CD14-positive monocyte (primary cell): ENCODE results near the gene NFKB2. TPM values are rescaled to one million over a fixed set of nuclear protein-coding genes. Genes with fewer than 3 reads are reported as not detected.

Experiments used
- DNase-seq, 3 donors: peaks; one replicate each; pipeline ENCODE4 v3.0.0-alpha.2; 2011 to 2022
- H2AFZ ChIP-seq: 2 replicates; pipeline ENCODE4 v1.6.0; 2012; ENCODE audit warnings: mild to moderate bottlenecking, low read depth, low read length, inconsistent platforms; ENCODE audit not compliant: insufficient read depth, poor library complexity, severe bottlenecking
- H3K27ac ChIP-seq, 2 donors: 1 replicate in 1 of 2; 2 replicates in 1 of 2; pipeline ENCODE4 v1.5.1; 2012 to 2013; ENCODE audit warnings: low read length in 2 of 2, control low read depth in 1 of 2, inconsistent platforms in 1 of 2, low read depth in 1 of 2, mild to moderate bottlenecking in 1 of 2
- H3K27me3 ChIP-seq, 2 donors: one replicate each; pipeline versions ENCODE4 v1.6.0 to v1.6.1; 2011 to 2013; ENCODE audit warnings: low read length in 2 of 2; ENCODE audit not compliant: control insufficient read depth in 2 of 2, insufficient read depth in 2 of 2
- H3K36me3 ChIP-seq, 2 donors: replicated peaks in 1 of 2; 1 replicate in 1 of 2; 2 replicates in 1 of 2; pipeline versions ENCODE4 v1.5.1 to v1.6.1; 2012 to 2013; ENCODE audit warnings: low read length in 2 of 2, control low read depth in 1 of 2, inconsistent platforms in 1 of 2, mild to moderate bottlenecking in 1 of 2; ENCODE audit not compliant: insufficient read depth in 2 of 2, control insufficient read depth in 1 of 2
- H3K4me1 ChIP-seq, 2 donors: 1 replicate in 1 of 2; 2 replicates in 1 of 2; pipeline versions ENCODE4 v1.5.1 to v1.6.1; 2012 to 2013; ENCODE audit warnings: low read length in 2 of 2, control low read depth in 1 of 2, inconsistent platforms in 1 of 2, mild to moderate bottlenecking in 1 of 2, moderate library complexity in 1 of 2; ENCODE audit not compliant: insufficient read depth in 2 of 2, control insufficient read depth in 1 of 2
- H3K4me2 ChIP-seq: replicated peaks from 2 replicates; pipeline ENCODE3; 2012; ENCODE audit warnings: low read length, moderate library complexity, mild to moderate bottlenecking; ENCODE audit not compliant: poor library complexity, severe bottlenecking; ENCODE audit errors: extremely low read depth
- H3K4me3 ChIP-seq, 3 experiments: fragments of 200-600 bp in 1 of 3; sonication (generic) in 1 of 3; replicated peaks in 1 of 3; 1 replicate in 2 of 3; 2 replicates in 1 of 3; pipeline ENCODE4 v1.5.1; 2011 to 2013; ENCODE audit warnings: low read length in 3 of 3, mild to moderate bottlenecking in 3 of 3, control low read depth in 2 of 3, low read depth in 2 of 3, inconsistent platforms in 1 of 3, moderate library complexity in 1 of 3
- H3K79me2 ChIP-seq: 2 replicates; pipeline ENCODE4 v1.6.0; 2012; ENCODE audit warnings: mild to moderate bottlenecking, control low read depth, inconsistent platforms, low read length, moderate library complexity; ENCODE audit not compliant: insufficient read depth
- H3K9ac ChIP-seq: 2 replicates; pipeline ENCODE4 v1.6.0; 2017; ENCODE audit warnings: low read length, mild to moderate bottlenecking; ENCODE audit not compliant: insufficient read depth, poor library complexity, severe bottlenecking
- H3K9me3 ChIP-seq, 2 donors: replicated peaks in 1 of 2; 1 replicate in 1 of 2; 2 replicates in 1 of 2; pipeline versions ENCODE4 v1.5.1 to v1.6.1; 2012 to 2013; ENCODE audit warnings: low read length in 2 of 2, control low read depth in 1 of 2; ENCODE audit not compliant: control insufficient read depth in 1 of 2, insufficient read depth in 1 of 2
- H4K20me1 ChIP-seq: 2 replicates; pipeline ENCODE4 v1.6.0; 2012; ENCODE audit warnings: mild to moderate bottlenecking, low read length, control low read depth, moderate library complexity; ENCODE audit not compliant: insufficient read depth
- H3K27ac Mint-ChIP-seq, 7 donors: one replicate each; pipeline ENCODE4 v1.8.0; 2020; ENCODE audit warnings: mild to moderate bottlenecking in 7 of 7, mixed read lengths in 7 of 7, moderate library complexity in 6 of 7, inconsistent platforms in 2 of 7
- H3K27me3 Mint-ChIP-seq, 3 donors: one replicate each; pipeline ENCODE4 v1.8.0; 2021 to 2022; ENCODE audit warnings: low read depth in 3 of 3, mild to moderate bottlenecking in 3 of 3, mixed read lengths in 3 of 3, moderate library complexity in 3 of 3, inconsistent platforms in 1 of 3
- H3K36me3 Mint-ChIP-seq, 2 donors: one replicate each; pipeline ENCODE4 v1.8.0; 2020; ENCODE audit warnings: mixed read lengths in 2 of 2, inconsistent platforms in 1 of 2, mild to moderate bottlenecking in 1 of 2
- H3K4me1 Mint-ChIP-seq: one replicate; pipeline ENCODE4 v1.8.0; 2020; ENCODE audit warnings: mild to moderate bottlenecking, mixed read lengths
- H3K4me3 Mint-ChIP-seq, 2 donors: one replicate each; pipeline ENCODE4 v1.8.0; 2020; ENCODE audit warnings: mild to moderate bottlenecking in 2 of 2, mixed read lengths in 2 of 2, moderate library complexity in 1 of 2
- H3K9me3 Mint-ChIP-seq, 7 donors: one replicate each; pipeline ENCODE4 v1.8.0; 2020 to 2022; ENCODE audit warnings: mixed read lengths in 7 of 7, mild to moderate bottlenecking in 6 of 7, moderate library complexity in 6 of 7, inconsistent platforms in 2 of 7
- CTCF ChIP-seq: fragments of 200-600 bp; IDR thresholded peaks from one replicate; pipeline ENCODE4 v1.8.0; 2022; ENCODE audit warnings: antibody characterized with exemption, mild to moderate bottlenecking
- WGBS: methylation state at CpG from one replicate; pipeline ENCODE4 v1.1.5; 2013; ENCODE audit warnings: missing lambda C conversion rate; ENCODE audit not compliant: insufficient coverage; 5-methylcytosine and 5-hydroxymethylcytosine counted together
- intact Hi-C, 2 donors: fragments of 100-400 bp; cut with micrococcal nuclease; formaldehyde crosslinking; loops; one replicate each; pipeline versions ENCODE4 v1.15.0 to v1.15.1; 2023
- polyA plus RNA-seq, 3 donors: library from polyadenylated mRNA; depleted of rRNA in 1 of 3; unstranded in 2 of 3; stranded (reverse) in 1 of 3; fragments of 300-500 nt in 2 of 3; fragments of >200 nt in 1 of 3; fragmentation: Illumina TruSeq in 2 of 3; gene quantifications; 1 replicate in 2 of 3; 2 replicates in 1 of 3; pipeline ENCODE4 v1.2.3, GENCODE V29; 2012 to 2021

NFKB2 gene
- polyA plus RNA-seq, 3 donors, result 6.8 to 111 (median 15.0) TPM

GRCh38 chr10:102436312-102436711, 40.8 kb downstream of the NFKB2 start:
- Histone ChIP-seq H3K4me3 (no peak overlapping the region), H3K9me3 (no peaks in the 10 kb centered on the region), H3K4me2 (no peak overlapping the region), H3K79me2 (peaks cover 12% of the 10 kb centered on the region), H3K36me3 (no peaks in the 10 kb centered on the region), H3K27me3 (no peaks in the 10 kb centered on the region), H2AFZ (no peak overlapping the region), H3K27ac (no peak overlapping the region), H4K20me1 (no peaks in the 10 kb centered on the region), H3K9ac (no peak overlapping the region), H3K4me1 (peaks cover 39 to 41% of the 10 kb centered on the region in 2 donors)
- DNase-seq, result no peak
- Mint-ChIP-seq H3K36me3 (no peaks in the 10 kb centered on the region), H3K4me3 (no peak overlapping the region), H3K27me3 (peaks cover 0 to 2% (median 2%) of the 10 kb centered on the region in 3 donors), H3K9me3 (no peaks in the 10 kb centered on the region), H3K27ac (no peak overlapping the region), H3K4me1 (peaks cover 45% of the 10 kb centered on the region)
- intact Hi-C loops, result loop anchor here in 1 of 2 donors (5.0 kb wide), 1 partner anchor 41 kb away; no protein-coding TSS in a partner anchor
- 55% methylated on average over 6 of the region's 6 CpGs for WGBS
- no peak for TF ChIP-seq CTCF

DNA sequence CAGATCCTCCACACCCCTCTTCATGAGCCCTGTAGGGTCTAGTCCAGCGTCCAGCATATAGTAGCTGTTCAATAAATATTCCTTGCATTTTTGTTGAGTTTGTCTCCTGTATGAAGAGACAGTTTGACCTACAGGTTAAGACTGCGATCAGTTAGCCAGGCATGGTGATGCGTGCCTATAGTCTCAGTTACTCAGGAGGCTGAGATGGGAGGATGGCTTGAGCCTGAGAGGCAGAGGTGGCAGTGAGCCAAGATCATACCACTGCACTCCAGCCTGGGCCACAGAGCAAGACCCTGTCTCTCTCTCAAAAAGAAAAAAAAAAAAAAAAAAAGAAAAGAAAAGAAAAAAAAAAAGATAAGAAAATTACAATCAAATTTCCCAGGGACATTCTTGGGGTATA, 42.0 kb downstream of the NFKB2 start:
- intact Hi-C loops, result loop anchor here in 1 of 2 donors (5.0 kb wide), 1 partner anchor 40 kb away; no protein-coding TSS in a partner anchor
- H3K27me3 Mint-ChIP-seq, result peaks cover 0 to 3% (median 2%) of the 10 kb centered on the region in 3 donors
- no peaks in the 10 kb centered on the region for H3K27me3 ChIP-seq

More for the DNA sequence above, 42.0 kb downstream of the NFKB2 start:
- Histone ChIP-seq H3K4me3 (no peak overlapping the region), H4K20me1 (no peaks in the 10 kb centered on the region), H3K27ac (no peak overlapping the region), H3K36me3 (no peaks in the 10 kb centered on the region), H2AFZ (no peak overlapping the region), H3K4me1 (peaks cover 29 to 32% of the 10 kb centered on the region in 2 donors), H3K9ac (no peak overlapping the region), H3K79me2 (no peaks in the 10 kb centered on the region), H3K4me2 (no peak overlapping the region), H3K9me3 (no peaks in the 10 kb centered on the region)
- no peaks in the 10 kb centered on the region for H3K36me3 Mint-ChIP-seq
- peaks cover 37% of the 10 kb centered on the region for H3K4me1 Mint-ChIP-seq
- H3K27ac Mint-ChIP-seq, result no peak overlapping the region
- DNase-seq, result no peak
- no peak for TF ChIP-seq CTCF
- H3K4me3 Mint-ChIP-seq, result no peak overlapping the region
- H3K9me3 Mint-ChIP-seq, result no peaks in the 10 kb centered on the region
- 100% methylated on average over 1 of the region's 3 CpGs for WGBS
